Measurements from ENCODE around the gene ZBTB11. TPM values are rescaled to one million over a fixed set of nuclear protein-coding genes. Genes with fewer than 3 reads are reported as not detected.

The ZBTB11 gene
- total RNA-seq, 1 donor from 2014 or later, result 17.2 TPM

GRCh38 chr3:101603184-101603583, 73.7 kb downstream of the ZBTB11 start:
- DNase-seq (ENCODE audit: low read depth, low spot score), result no peak
- no peaks in the 10 kb centered on the region for H3K4me1 Mint-ChIP-seq
- H3K27me3 Mint-ChIP-seq (ENCODE audit: low read depth), result no peaks in the 10 kb centered on the region
- H3K36me3 Mint-ChIP-seq (ENCODE audit: low read depth), result peaks cover 2% of the 10 kb centered on the region
- peak overlapping the region; percentile 65 for H3K27ac Mint-ChIP-seq (ENCODE audit: unreplicated experiment)
- no peak for TF ChIP-seq CTCF (conservative IDR thresholded peaks at IDR 0.05)
- H3K4me3 Mint-ChIP-seq, result no peak overlapping the region
- peaks cover 2% of the 10 kb centered on the region for H3K9me3 Mint-ChIP-seq

- TF ChIP-seq CTCF (conservative IDR thresholded peaks at IDR 0.05), result no peak
- no peak overlapping the region for H3K4me3 Mint-ChIP-seq
- H3K36me3 Mint-ChIP-seq (ENCODE audit: low read depth), result peaks cover 2% of the 10 kb centered on the region
- peaks cover 2% of the 10 kb centered on the region for H3K9me3 Mint-ChIP-seq
- no peak overlapping the region for H3K27ac Mint-ChIP-seq (ENCODE audit: unreplicated experiment)
- no peak for DNase-seq (ENCODE audit: low read depth, low spot score)
- no peaks in the 10 kb centered on the region for H3K4me1 Mint-ChIP-seq
- H3K27me3 Mint-ChIP-seq (ENCODE audit: low read depth), result no peaks in the 10 kb centered on the region
Observed at GRCh38 chr3:101602731-101603130, 74.2 kb downstream of the ZBTB11 start.

Other genes starting within 250 kb of the ZBTB11 start
- 26.2 and 26.8 TPM in 2 replicates for gene SENP7, start 163.9 kb downstream of the ZBTB11 start, total RNA-seq
- 28.9 and 31.0 TPM in 2 replicates for gene TRMT10C, start 115.3 kb downstream of the ZBTB11 start, total RNA-seq
- gene PCNP, start 103.0 kb downstream of the ZBTB11 start, total RNA-seq, result 153 and 167 TPM in 2 replicates
- 1,315 and 1,351 TPM in 2 replicates for gene RPL24, start 9.6 kb upstream of the ZBTB11 start, total RNA-seq
- 25.1 and 27.4 TPM in 2 replicates for gene CEP97, start 47.5 kb upstream of the ZBTB11 start, total RNA-seq
- gene NXPE3, start 102.1 kb upstream of the ZBTB11 start, total RNA-seq, result 23.0 and 25.7 TPM in 2 replicates
- 6.2 and 9.9 TPM in 2 replicates for gene NFKBIZ, start 172.4 kb upstream of the ZBTB11 start, total RNA-seq

Data from neural crest cell (in vitro differentiated cells).